Esophagus (tissue), 2 donors: ENCODE results near the gene SGCA. TPM values are rescaled to one million over a fixed set of nuclear protein-coding genes. Genes with fewer than 3 reads are reported as not detected.

ENCODE experiments used
- H3K27ac ChIP-seq, 2 donors: one replicate each; pipeline ENCODE4 v1.5.1; 2013; ENCODE audit warnings: low read depth in 2 of 2, mild to moderate bottlenecking in 2 of 2, inconsistent platforms in 1 of 2, low read length in 1 of 2, moderate library complexity in 1 of 2
- H3K27me3 ChIP-seq, 2 donors: one replicate each; pipeline ENCODE4 v1.6.1; 2013; ENCODE audit warnings: low read length in 2 of 2, control low read depth in 1 of 2, mild to moderate bottlenecking in 1 of 2; ENCODE audit not compliant: insufficient read depth in 2 of 2, control insufficient read depth in 1 of 2
- H3K36me3 ChIP-seq, 2 donors: one replicate each; pipeline ENCODE4 v1.6.1; 2013; ENCODE audit warnings: low read length in 1 of 2; ENCODE audit not compliant: control insufficient read depth in 2 of 2, insufficient read depth in 2 of 2
- H3K4me1 ChIP-seq, 2 donors: one replicate each; pipeline ENCODE4 v1.6.1; 2013; ENCODE audit warnings: low read length in 1 of 2; ENCODE audit not compliant: control insufficient read depth in 2 of 2, insufficient read depth in 2 of 2
- H3K4me3 ChIP-seq, 2 donors: one replicate each; pipeline ENCODE4 v1.5.1; 2013; ENCODE audit warnings: low read length in 2 of 2, mild to moderate bottlenecking in 2 of 2, low read depth in 1 of 2, moderate library complexity in 1 of 2
- H3K9me3 ChIP-seq, 2 donors: one replicate each; pipeline ENCODE4 v1.6.1; 2013; ENCODE audit warnings: mild to moderate bottlenecking in 2 of 2, low read depth in 1 of 2, low read length in 1 of 2, moderate library complexity in 1 of 2; ENCODE audit not compliant: control insufficient read depth in 2 of 2, insufficient read depth in 1 of 2
- WGBS, 2 donors: extraction: QIAGEN DNeasy Blood & Tissue Kit; methylation state at CpG; one replicate each; pipeline ENCODE4 v1.1.7; 2013; 5-methylcytosine and 5-hydroxymethylcytosine counted together
- polyA plus RNA-seq, 2 donors: library from polyadenylated mRNA; stranded (reverse); fragments of 200-250 nt; gene quantifications; one replicate each; pipeline ENCODE4 v1.2.3, GENCODE V29; 2013
- donor health status: healthy with polysubstance abuse.
- donor health status: Bipolar disorder and iron deficiency.

Gene SGCA
- polyA plus RNA-seq, 2 donors: 7.1 to 10.0 TPM

DNA sequence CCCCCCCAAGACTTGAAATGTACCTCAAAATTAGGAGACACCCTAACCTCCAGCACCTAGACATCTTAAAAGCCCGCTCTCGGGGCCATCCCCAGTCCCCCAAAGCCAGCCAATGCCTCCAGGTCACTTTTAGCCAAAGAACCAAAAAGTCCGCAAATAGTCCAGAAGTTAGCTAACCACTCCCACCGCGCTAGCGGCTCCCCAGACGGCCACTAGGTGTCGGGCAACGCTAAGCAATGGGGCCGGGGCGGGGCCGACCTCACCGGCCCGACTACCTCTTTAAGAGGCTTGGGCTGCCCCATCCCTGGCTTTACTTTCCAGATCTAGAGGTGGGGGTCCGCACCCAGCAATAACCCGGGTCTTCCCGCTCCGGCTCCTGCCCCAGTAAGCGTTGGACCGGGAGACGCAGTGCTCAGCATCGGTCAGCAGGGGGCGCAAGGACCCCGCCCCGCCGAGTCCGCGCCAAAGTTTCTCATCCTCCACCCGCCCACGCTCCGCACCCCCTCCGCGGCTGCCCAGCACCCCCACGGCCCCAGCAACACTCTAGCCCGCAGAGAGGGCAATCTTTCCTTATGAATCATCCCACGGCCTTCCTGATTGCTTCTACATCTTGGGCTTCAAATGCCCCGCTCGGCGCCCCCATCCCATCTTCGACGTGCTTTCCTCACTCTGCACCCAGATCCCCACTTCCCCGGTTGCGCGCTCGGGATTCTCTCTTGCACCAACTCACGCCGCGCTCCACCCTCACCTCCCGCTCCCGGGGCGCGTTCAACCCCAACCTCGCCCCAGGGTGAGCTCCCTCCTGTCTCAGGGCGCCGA, 34.9 kb downstream of the SGCA start:
- H3K4me1 ChIP-seq: no peaks in the 10 kb centered on the region
- peak overlapping the region; percentile 75 to 83 for H3K27ac ChIP-seq
- H3K4me3 ChIP-seq: peak overlapping the region; percentile 44 to 54
- H3K27me3 ChIP-seq: peaks cover 0 to 4% of the 10 kb centered on the region in 2 donors
- H3K9me3 ChIP-seq: no peaks in the 10 kb centered on the region
- peaks cover 0 to 7% of the 10 kb centered on the region in 2 donors for H3K36me3 ChIP-seq
- WGBS, 2 donors: 2% methylated on average over 55 of the region's 55 CpGs

DNA sequence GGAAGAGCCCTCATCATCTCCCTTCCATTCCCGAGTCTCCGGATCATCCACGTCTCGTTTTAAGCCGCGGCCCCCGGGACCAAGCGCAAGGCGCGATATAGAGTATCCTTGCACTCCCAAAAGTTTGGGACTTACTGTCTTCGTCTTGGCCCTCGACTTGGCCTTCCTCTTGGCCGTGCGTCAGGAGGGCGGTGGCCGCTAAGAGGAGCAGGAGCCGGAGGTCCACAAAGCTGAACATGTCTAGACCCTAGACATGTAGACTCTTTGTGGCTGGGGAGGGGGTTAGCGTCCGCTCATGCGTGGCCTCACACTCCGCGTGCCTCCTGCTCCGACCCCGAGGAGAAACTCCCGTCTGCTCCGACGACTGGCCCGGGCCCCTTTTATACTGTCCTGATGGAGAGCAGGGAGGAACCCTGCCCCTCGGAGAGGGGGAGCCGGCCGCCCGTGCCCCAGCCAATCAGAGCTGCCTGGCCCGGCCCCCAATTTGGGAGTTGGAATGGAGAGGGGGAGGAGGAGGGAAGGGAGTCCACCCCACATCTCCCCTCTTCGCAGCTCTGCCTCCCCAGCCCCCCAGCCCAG, 35.6 kb downstream of the SGCA start, which contains the start of gene COL1A1:
Gene COL1A1, minus strand, starts transcription at position 356 of the 579 bp plus-strand sequence. Its CDS starts 118 bp downstream, at position 238.
- Histone ChIP-seq H3K27me3 (peaks cover 0 to 4% of the 10 kb centered on the region in 2 donors), H3K4me3 (peak within 1 kb of the TSS; percentile 44 to 54), H3K9me3 (no peaks in the 10 kb centered on the region), H3K36me3 (peaks cover 0 to under 1% of the 10 kb centered on the region in 2 donors), H3K27ac (peak within 1 kb of the TSS; percentile 75 to 83), H3K4me1 (no peaks in the 10 kb centered on the region)
- WGBS, 2 donors: 7% methylated on average over 28 to 34 of the region's 34 CpGs

DNA sequence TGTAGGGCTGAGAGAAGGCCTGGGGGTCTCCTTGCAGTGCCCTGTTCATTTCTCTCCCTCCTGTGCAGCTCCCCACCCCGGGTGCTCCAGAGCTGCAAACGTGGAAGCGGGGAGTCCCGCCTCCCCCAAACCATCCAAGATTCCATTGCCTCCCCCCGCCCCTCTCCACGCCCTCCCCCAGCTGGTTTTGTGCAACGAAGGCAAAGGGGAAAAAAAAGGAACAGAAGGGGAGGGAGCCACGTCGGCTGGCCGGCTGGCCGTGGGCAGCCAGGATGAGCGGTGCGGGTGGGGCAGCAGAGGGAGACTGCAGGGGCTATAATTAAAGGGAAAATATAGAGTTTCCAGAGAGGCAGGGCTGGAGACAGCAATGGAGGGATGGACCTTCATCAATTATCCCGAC, 37.3 kb downstream of the SGCA start:
- H3K4me1 ChIP-seq: no peaks in the 10 kb centered on the region
- H3K9me3 ChIP-seq: no peaks in the 10 kb centered on the region
- peak overlapping the region in 1 of 2 donors; percentile 25 for H3K27ac ChIP-seq
- H3K27me3 ChIP-seq: peaks cover 0 to 4% of the 10 kb centered on the region in 2 donors
- H3K4me3 ChIP-seq: no peak overlapping the region
- no peaks in the 10 kb centered on the region for H3K36me3 ChIP-seq
- WGBS, 2 donors: 53 to 56% methylated on average over 14 of the region's 14 CpGs

DNA sequence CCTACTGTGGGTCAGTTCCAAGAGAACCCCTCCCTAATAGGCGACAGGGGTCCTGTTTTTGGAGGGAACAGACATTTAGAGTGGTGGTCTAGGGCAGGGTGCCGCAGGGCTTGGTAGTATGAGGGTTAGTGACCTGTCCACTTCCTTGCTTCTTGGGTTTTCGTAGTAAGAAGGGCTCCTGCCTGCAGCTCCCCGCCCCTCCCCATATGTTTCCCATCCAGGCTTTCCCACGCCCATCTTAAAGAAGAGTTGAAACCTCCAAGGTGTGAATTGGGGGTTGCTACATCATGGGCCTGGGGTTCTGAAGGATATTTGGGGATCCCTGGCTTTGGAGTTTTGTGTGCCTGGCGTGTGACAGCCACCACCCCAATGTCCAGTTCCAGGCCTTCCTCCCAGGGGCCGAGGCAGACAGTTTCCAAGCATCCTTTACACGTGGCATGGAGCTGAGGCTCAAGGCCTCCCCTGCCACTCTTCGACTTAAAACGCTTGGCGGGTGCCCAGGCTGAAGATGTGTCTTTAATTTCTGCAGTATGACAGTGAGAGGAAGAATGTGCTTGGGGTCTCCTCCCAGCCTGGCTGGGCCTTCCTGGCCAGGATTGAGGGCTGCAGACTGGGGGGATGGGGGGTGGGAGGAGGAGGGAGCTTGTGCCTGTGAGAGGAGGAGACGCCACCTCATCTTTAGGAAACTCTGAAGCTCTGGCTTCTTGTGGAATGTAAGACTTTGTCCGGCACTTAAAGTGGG, 38.0 kb downstream of the SGCA start:
- Histone ChIP-seq H3K9me3 (no peaks in the 10 kb centered on the region), H3K4me1 (no peaks in the 10 kb centered on the region), H3K27me3 (peaks cover 0 to 4% of the 10 kb centered on the region in 2 donors), H3K36me3 (no peaks in the 10 kb centered on the region), H3K27ac (peak overlapping the region; percentile 25 to 51), H3K4me3 (no peak overlapping the region)
- WGBS, 2 donors: 67 to 72% methylated on average over 13 of the region's 13 CpGs

DNA sequence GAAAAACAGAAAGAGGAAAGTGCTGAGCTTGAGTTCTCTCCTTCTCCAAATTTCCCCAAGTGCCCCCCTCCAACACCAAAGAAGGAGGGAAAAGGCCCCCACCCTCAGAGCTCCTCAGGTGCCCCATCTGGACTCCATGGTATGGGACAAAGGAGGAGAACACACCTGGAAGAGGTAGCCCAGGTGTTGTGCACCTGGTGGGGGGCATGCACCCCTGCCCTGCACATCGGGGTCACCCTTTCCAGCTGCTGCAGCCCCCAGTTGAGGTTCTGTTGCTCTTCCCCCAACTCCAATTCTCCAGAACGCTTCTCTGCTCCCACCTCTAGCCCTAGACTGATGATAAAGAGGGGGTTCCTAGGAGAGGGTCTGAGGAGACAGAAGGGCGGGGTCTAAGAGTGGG, 38.6 kb downstream of the SGCA start:
- no peak overlapping the region for H3K27ac ChIP-seq

DNA sequence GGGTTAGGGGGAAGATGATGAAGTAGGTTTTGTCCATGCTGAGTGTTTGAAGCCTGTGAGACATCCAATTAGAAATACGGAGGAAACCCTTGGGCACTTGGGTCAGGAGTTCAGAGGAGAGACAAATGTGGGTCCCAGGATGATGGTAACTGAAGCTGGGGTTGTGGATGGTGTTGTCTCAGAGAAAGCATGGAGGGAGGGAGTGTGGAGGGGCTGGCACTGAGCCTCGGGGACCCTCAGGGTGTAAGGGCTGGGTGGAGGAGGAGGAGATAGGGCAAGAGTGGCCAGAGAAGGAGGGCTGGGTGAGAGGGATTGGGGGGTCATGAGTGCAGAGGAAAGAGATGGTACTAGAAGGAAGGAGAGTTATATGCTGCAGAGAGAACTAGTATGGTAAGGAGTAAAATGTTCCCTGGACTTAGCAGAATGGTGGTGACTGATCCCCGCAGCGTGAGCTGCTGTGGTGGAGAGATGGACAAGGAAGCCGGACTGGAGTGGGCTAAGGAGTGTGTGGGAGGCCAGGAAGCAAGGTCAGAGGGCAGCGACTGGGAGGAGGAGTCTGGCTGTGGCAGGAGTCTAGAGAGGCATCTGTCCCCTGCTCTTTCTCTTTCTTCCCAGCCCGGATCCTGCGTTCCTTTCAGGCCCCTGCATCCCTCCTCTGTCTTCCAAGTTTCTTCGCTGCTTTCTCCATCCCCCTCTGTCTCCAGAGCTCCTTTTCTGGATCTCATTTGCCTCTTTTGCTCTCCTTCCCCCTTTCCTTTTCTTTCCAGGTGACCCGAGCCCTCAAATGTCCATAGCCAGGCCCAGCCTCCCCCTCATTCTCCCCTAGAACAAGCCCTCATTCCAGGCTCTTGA, 39.5 kb downstream of the SGCA start:
- no peaks in the 10 kb centered on the region for H3K4me1 ChIP-seq
- no peak overlapping the region for H3K4me3 ChIP-seq
- H3K27me3 ChIP-seq: peaks cover 0 to 4% of the 10 kb centered on the region in 2 donors
- WGBS, 2 donors: 52 to 59% methylated on average over 10 of the region's 10 CpGs
- H3K9me3 ChIP-seq: no peaks in the 10 kb centered on the region
- H3K27ac ChIP-seq: peak overlapping the region in 1 of 2 donors; percentile 62
- H3K36me3 ChIP-seq: no peaks in the 10 kb centered on the region

More for the DNA sequence above, 38.6 kb downstream of the SGCA start:
- H3K4me3 ChIP-seq: no peak overlapping the region
- H3K4me1 ChIP-seq: no peaks in the 10 kb centered on the region
- WGBS, 2 donors: 68 to 87% methylated on average over 3 of the region's 3 CpGs
- H3K36me3 ChIP-seq: no peaks in the 10 kb centered on the region
- peaks cover 0 to 4% of the 10 kb centered on the region in 2 donors for H3K27me3 ChIP-seq
- no peaks in the 10 kb centered on the region for H3K9me3 ChIP-seq

DNA sequence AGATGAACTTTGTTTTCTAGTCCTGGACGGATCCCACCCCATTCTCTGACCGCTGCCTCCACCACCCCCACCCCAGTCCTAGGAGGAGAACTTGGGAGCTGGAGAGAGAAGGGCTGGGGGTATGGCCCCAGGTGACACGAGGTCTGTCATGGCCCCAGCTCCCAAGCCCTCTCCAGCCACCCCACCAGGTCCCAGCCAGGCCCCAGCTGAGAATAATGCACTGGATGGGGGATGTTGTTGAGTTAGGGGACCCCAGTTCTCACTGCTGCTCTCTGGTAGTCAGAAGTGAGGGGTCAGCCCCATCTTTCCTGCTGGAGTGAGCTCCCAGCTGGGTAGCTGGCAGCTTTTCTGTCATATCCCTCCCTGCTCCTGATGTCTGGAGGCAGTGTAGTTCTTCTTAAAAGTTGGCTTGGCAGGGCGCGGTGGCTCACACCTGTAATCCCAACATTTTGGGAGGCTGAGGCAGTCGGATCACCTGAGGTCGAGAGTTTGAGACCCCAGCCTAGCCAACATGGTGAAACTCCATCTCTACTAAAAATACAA, 40.2 kb downstream of the SGCA start:
- H3K27ac ChIP-seq: peak overlapping the region in 1 of 2 donors; percentile 62
- WGBS, 2 donors: 80 to 88% methylated on average over 7 of the region's 7 CpGs
- no peaks in the 10 kb centered on the region for H3K4me1 ChIP-seq

DNA sequence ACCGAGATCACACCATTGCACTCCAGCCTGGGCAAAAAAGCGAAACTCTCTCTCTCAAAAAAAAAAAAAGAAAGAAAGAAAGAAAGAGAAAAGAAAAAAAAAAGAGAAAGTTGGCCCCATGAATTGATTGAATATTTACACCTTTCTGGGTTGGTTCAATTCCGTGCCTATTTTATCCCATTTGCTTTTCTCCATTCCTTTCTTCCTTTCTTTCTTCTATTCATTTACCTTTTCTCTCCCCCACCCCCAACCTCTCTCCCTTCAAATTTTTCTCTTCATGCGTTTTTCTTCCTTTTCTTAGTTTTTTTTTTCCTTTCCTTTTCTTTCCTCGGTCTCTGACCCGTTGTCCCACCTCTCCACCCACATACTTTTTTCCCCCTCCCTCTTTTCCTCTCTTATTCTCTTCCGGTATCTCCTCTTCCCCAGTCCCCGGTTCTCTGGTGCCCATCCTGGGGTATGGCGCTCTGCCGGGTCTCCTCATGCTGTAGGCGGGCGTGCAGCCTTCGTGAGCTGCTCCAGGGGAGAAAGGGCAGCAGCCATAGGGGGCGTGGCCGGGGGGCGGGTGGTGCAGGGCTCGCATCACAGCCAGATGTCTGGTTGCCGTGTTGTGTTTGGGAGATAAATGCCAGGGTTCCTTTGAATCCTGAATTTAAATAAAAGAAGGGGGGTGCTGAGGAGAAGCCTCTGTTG, 40.9 kb downstream of the SGCA start:
- Histone ChIP-seq H3K27me3 (no peaks in the 10 kb centered on the region), H3K4me1 (no peaks in the 10 kb centered on the region), H3K4me3 (no peak overlapping the region)

More for the DNA sequence above, 40.2 kb downstream of the SGCA start:
- no peaks in the 10 kb centered on the region for H3K36me3 ChIP-seq
- H3K4me3 ChIP-seq: no peak overlapping the region
- H3K27me3 ChIP-seq: peaks cover 0 to 3% of the 10 kb centered on the region in 2 donors
- no peaks in the 10 kb centered on the region for H3K9me3 ChIP-seq

More for the DNA sequence above, 40.9 kb downstream of the SGCA start:
- WGBS, 2 donors: 16 to 18% methylated on average over 18 of the region's 18 CpGs
- Histone ChIP-seq H3K27ac (no peak overlapping the region), H3K9me3 (no peaks in the 10 kb centered on the region), H3K36me3 (no peaks in the 10 kb centered on the region)
